GM12872 (cell line): ENCODE measurements around the gene ARVCF.

Source experiments
- CTCF ChIP-seq: IDR thresholded peaks from 3 replicates; pipeline ENCODE4 v1.5.1; 2011; ENCODE audit warnings: low read depth, mild to moderate bottlenecking, low read length, moderate library complexity; ENCODE audit not compliant: insufficient read depth

Gene ARVCF

GRCh38 chr22:19983741-19984140, 32.9 kb downstream of the ARVCF start:
- TF ChIP-seq CTCF: no peak

GRCh38 chr22:19982991-19983578, 33.5 kb downstream of the ARVCF start:
- no peak for TF ChIP-seq CTCF

- TF ChIP-seq CTCF: no peak
These were observed 34.4 kb downstream of the ARVCF start for GRCh38 chr22:19981961-19982920.

- no peak for TF ChIP-seq CTCF
These were observed 35.3 kb downstream of the ARVCF start for GRCh38 chr22:19981171-19981960.

GRCh38 chr22:19980766-19981165, 35.9 kb downstream of the ARVCF start:
- no peak for TF ChIP-seq CTCF

GRCh38 chr22:19979712-19980493, 36.7 kb downstream of the ARVCF start:
- no peak for TF ChIP-seq CTCF
